DMS153 treated with DMSO at 0.1 percent for 48 hours (cell line): ENCODE results near the gene MED10.

Experiments
- DNase-seq: peaks from one replicate; lab custom pipeline; 2025; ENCODE audit not compliant: unreplicated experiment; lab: John Stamatoyannopoulos, UW

The MED10 gene

DNA sequence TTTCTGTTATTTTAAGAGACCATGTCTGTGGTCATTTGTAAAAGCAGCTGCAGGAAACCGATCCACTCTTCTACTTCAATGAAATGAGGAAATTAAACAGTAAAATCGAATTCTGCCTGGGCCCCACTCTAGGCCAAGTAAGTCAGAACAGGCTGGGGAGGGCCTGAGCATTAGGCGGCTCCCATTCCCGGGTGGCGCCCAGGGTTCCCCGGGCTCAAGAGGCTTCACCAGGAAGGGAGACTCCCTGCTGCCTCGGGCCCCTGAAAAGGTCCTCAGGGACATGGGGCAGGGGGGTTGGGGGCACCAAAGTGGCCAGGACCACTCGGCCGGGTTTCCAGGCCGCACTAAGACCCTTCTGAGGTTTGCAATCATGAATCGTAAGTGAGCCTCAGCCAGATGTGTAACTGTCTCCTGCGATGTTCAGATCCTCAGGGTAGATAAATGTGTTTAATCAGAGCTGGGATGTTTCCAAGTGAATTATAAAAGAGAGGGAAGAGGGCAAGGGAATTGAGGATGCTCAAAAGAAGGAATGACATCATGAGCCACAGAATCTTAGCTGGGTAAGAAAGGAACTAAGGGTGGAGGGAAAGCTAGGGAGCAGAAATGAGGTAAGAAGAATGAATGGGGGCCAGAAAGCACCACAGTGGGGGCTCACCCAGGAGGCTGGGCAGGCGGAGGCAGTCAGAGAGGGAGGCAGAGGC, 24.6 kb downstream of the MED10 start:
- no peak for DNase-seq

DNA sequence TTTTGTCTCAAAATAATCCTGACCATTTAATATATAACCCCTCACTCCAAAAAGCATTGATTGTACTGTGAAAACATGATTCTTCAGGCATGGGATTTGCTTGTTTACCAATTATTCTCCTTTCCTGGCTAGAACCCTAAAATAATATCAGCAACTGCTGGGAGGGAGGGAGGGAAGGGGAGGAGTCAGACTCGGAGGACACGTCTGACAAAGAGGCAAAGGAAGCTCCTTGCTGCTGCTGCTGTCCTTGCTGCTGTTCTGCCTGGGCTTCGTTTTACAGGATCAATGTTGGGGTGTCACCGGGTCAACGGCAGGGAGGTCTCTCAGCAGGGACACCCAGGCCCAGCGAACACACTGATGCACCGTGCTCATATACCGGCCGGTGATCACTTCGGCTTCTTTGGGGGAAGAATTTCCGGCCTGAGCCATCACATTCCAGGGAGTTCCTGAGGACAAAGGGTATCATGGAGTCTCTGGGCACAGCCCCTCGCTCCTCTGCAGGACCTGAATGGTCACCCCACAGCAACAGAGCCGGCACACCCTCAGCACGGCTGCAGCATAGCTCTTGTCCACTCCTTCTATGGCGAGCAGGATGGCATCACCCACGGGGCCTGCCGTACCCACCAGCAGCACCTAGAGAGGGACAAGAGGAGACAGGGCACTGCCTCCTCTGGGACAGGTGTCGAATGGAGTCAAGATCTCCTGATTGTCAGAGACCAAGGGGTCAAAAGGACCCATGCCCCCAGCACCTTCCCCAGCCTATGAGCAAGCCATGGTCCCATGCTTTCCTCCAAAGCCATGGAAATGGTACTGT, 27.9 kb downstream of the MED10 start:
- no peak for DNase-seq

DNA sequence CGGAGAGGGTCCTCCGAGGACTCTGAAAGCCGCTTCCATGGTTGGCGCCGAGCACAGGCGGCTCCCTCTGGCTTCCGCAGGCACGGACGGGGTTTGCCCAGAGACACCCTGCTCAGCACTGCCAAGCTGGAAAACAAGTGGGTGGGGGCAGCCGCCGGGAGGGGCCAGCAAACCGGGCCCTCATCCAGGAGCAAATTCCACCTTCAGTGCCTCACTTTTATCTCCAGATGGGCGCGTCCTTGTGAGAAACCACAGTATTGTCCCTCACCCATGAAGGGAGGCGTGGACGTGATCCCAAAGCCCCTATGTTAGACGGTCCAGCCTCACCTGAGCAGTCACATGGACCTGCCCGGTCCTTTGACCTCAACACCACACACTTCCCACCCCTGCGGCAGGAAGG, 29.0 kb downstream of the MED10 start:
- DNase-seq: no peak

DNA sequence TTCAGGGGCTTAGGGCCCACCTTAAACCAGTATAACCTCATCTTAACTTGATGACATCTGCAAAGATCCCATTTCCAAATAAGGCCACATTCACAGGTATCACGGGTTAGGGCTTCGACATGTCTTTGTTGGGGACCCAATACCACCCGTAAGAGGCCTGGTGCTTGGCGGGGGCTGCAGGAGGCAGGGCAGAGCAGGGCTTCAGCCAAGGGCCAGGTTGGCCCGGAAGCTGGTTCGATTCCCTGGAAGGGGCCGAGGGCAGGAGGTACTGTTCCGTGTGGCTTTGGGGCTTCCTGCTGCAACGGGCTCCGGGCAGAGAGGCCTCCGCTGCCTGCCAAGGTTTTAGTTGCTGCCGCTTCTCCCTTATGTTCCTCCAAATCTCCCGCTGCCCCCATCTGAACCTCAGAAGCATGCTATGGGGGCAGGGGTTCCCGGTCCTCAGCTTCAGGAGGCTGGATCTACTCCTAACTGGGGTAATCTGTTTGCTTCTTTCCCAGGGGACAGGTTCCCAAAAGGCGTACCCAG, 29.8 kb downstream of the MED10 start:
- DNase-seq: no peak

DNA sequence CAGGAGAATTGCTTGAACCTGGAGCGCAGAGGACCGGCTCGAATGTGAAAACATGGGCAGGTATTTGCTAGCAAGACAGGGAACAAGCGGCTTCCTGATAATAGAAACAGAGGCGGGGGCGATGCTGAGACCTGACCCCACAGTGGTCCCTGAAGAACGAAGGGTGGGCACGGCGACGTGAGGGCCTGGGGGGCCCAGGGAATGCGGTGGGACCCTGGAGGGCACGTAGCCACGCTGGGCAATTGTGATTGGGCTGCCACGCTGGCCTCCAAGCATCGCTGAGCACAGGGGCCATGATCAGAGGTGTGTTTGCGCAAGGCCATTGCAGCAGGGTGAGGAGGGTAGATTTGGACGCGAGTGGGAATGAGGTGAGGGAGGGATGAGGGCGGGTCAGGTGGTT, 30.7 kb downstream of the MED10 start:
- DNase-seq: no peak

DNA sequence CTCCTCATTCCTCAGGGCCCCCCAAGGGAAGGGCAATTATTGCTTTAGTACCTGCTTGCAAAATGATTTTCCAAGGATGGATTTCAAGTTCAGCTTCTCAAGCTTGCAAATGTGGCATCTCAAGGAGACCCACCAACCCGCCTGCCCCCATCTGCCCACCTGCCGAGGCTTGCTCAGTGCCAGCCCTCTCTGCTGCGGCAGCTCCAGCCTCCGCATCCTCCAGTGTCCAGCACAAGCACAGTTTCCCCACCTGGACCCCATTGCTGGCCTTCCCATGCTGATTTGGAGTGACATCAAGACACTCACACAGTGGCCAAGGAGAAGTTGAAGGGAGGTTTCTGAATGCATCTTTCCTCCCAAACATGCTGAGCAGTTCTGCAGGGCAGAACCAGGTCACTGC, 31.2 kb downstream of the MED10 start:
- DNase-seq: no peak

DNA sequence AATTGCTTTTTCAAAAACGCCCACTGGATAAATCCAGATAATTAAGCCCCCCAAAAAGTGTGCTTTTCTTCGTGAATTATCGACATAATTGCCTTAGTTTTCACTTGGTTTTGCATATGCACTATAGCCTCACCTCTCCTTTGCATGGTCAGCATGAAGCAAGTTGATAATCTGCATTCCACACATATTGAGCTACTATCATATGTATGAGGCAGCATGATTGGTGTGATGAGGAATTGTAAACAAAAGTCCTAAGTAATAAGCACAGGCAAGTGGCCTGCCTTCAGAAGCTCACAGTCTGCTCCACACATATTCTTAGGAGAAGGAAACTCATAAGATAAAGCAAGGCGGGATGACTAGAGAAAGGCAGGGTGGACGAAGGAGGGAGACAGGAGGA, 33.8 kb downstream of the MED10 start:
- DNase-seq: no peak

DNA sequence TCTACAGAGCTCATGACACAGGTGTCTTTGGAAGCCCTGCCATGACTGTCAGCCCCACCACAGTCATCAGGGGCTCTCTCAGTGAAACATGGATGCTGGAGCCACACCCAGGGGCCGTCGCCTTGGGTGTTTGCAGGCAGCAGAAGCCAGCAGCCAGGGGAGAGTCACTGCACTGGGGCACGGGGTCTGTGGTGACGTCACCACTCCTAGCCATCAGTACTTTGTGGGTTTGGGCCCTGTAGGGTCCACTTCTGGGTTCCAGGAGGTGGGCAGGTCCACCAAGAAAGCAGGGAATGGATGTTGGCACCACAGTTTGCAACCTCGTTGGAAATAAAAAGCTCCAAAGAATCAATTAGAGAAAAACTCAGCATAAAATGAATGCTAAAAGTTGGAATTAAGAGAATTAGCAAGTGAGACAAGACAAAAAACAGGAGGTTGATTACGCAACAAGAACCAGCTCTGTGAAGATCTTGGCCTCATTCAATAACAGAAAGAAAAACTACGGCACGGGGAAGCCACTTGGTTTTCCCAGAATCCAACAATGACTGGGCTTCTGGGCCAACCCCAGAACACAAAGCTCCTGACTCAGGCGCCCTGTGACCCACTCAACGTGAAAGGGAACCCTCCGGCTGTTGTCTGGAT, 34.3 kb downstream of the MED10 start:
- no peak for DNase-seq

DNA sequence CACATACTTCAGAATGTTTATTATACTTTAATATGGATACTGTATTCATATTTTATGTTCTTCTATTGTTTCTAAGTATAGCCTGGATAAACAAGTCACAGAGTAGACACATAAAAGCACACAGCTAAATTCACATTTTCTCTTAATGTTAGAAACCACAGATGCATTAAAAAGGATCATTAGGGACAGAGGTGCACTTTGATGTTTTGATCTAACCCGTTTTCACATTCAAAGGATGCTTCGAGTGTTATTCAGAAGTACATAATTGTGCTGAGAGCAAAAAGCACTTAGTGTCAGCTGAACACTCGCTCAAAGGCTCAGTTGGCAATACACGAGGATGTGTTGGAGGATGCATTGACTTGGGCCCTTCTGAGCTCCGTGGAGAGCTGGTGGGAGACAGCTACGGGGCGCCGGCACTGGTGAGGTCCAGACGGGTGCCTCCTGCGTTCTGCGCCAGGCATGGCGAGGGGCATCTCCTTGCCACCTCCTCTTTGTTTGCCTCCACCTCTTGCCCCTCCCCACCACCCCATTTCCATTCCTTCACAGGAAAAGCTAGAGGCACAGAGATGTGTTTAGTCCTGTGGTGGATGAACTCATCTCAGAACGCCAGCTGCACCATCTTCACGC, 35.5 kb downstream of the MED10 start:
- DNase-seq: peak; percentile 99

DNA sequence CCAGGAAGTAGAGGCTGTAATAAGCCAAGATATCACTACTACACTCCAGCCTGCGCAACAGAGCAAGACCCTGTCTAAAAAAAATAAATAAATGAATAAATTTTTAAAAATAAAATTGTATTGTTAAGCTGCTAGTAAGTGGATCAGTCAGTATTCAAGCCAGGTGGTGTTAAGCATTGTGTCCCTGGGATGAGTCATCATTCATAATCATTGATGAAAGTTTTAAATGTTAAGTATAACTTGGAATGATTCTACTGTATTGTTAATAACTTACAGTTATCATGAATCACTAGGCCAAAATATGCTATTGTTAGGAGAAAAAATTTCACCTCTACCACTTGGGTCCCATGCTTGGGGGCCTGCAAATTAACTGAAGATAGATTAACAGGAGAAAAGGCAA, 38.2 kb downstream of the MED10 start:
- DNase-seq: no peak

DNA sequence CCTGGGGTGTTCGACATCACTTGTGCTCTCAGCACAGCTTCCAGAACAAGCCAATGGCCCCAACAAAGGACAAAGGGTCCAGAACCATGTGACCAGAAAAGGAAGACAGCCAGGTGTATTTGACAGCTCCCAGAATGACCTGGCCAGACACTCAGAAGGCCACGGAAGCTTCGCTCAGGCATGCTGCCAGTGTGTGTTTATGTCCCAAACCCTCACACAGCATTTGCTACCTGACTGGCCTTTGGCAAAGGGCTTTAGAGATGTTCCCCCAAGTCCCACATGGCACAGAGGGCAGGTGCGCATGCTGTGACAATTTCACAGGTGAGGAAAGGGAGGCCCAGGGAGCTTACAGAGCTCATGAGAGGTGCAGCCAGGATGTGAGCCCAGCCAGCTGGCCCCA, 39.5 kb downstream of the MED10 start:
- DNase-seq: no peak

DNA sequence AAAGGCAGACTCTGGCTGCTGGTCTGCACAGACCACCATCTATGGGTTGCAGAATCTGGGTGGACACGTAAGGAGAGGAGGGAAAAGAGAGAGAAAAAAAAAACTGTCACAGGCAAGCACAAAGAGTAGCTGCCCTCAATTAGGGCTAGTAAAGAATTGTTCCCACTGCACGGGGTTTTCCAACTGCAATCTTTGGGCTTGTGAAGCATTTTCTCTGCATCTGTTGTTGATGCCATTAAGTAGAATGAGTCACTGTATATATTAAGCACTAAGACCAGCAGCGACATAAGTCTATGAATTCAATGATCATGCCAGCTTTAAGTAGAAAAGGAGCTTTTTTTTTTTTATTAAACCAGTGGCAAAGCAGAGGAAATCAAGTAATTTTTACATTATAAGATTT, 40.2 kb downstream of the MED10 start:
- no peak for DNase-seq

DNA sequence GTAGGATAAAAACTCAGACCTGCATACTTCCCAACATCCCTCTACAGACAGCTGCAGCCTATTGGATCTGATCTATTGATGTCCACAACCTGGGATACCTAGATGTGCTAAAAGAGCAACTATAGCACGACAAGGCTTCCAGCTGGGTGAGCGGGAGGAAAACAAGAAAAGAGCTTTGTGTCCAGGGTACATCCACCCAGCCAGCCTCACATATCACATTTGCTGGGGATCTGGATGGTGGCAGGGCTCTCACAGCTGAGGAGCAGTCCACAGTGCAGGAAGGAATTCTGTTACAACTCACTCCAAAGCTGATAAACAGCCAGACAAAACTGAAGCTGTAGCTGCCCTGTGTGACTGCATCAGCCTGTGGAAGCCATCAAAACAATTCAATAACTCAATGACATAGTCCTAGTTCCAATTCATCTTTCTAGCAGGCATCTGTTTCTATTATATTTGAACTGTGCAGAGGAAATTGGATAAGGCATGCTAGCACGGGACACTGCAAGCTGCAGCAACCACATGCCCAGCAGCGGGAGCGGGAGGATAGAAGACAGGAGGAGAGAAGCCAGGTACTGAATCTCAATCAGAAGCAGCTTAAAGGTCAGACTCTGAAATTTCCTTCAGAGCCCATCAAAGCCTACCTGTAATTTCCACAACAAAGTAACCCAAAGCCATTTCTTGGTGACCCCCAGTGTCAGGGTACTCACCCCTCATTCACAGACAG, 45.0 kb downstream of the MED10 start:
- no peak for DNase-seq

DNA sequence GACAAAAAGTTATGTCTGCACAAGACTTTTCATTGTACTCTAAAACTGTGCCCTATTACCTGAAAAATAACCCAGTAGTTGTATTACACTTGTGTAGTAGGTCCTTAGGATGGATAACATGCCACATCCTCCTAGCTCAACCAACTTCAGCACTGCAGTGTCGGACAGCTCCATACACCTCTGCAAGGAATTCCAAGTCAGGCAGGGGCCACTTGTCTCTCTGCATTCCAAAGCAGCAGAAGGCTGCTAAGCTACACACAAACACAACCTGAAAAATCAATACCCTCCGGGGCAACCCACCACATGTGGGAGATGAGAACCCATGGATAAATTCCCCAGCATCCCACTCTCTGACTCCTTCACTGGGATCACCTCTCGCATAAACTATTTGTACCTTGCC, 50.2 kb downstream of the MED10 start:
- no peak for DNase-seq

DNA sequence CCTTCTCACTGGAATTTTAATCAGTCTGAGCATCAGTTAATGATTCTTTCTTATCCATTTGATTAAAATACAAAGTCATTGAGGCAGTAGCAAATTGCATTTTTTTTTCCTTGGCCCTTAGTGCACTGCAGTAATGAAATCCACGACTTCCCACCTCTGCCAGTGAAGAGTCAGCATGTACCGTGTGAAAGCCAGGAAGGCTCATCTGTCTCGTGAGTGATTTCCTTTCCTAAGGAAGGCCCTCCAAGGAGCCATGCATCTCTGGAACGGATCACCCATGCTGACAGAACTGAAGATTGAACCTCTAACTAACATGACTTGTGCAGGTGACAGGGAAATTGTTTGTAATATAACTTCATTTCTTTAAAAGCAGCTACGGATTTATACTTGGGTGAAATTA, 51.6 kb downstream of the MED10 start:
- no peak for DNase-seq

DNA sequence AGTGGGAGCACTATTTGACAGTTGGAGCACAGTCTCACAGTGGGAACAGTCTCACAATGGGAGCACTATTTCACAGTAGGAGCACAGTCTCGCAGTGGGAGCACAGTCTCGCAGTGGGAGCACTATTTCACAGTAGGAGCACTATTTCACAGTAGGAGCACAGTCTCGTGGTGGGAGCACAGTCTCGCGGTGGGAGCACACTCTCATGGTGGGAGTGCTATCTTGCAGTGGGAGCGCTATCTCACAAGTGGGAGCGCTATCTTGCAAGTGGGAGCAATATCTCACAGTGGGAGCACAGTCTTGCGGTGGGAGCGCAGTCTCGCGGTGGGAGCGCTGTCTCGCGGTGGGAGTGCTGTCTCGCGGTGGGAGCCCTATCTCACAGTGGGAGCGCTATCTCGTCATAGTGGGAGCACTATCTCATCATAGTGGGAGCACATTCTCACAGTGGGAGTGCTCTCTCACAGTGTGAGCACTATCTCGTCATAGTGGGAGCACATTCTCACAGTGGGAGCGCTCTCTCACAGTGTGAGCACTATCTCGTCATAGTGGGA, 56.1 kb downstream of the MED10 start:
- DNase-seq: no peak
